HL-60/S4 treated with phorbol 12-myristate 13-acetate at 8.2 ng/mL for 4 days and 3 days (cell line): ENCODE measurements around the gene WSCD2.

Source experiments
- in situ Hi-C: fragments of 300-500 bp; cut with MboI; formaldehyde crosslinking; loops from 2 replicates; pipeline ENCODE4 v1.15.0; 2022; ENCODE audit warnings: low sequenced_read_pairs

The WSCD2 gene

DNA sequence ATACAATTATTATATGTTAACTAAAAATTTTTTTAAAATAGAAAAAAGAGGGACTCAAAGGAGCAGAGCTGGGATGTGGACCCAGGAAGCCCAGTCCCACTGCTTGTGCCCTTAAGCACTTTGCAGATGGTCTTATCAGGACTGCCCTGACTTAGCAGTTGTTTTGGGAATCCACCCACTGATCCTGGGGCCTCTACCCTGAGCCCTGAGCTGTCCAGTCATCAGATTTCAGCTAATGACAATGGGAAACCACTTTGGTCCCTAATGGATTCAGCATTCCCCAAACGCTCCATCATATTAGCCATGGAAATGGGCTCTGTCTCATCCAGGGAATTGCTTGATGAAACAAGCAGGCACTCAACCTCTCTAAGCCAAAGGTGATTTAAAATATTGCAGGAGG, 22.5 kb upstream of the WSCD2 start:
- in situ Hi-C loops: no loop called here

GRCh38 chr12:108107293-108107692, 21.8 kb upstream of the WSCD2 start:
- in situ Hi-C loops: no loop called here

GRCh38 chr12:108109504-108109903, 19.6 kb upstream of the WSCD2 start:
- in situ Hi-C loops: no loop called here

DNA sequence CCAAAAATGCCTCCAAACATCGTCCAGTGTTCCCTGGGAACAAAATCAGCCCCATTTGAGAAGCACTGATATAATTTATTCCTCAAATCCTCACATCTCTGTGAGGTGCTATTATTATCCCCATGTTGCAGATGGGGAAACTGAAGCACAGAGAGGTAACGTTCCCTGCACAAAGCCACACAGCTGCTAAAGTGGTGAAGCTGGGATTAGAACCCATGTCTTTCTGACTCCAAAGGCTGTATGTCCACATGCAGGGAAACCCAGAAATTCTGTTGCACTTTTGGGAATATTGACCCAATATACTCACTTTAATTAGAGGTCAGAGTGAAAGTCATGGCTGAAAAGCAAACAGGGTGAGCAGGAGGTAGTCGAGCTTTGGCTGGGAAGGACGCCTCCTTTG, 19.1 kb upstream of the WSCD2 start:
- in situ Hi-C loops: no loop called here

DNA sequence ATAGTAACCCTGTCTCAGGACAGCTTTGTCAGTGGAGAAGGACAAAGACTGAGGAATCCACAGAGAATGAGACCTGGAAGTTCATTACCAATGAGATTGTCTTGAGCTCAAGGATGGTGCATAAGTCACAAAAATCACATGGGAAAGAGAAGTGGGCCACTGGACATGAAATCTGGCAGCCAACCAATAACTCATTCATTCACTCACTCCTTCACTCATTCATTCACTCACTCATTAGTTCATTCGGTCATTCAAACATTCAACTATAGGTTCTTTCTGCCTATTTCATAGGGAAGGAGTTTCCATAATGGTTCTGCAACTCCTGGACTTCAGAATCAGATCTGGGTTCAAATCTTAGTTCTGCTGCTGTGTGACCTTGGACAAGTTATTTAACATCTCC, 18.2 kb upstream of the WSCD2 start:
- in situ Hi-C loops: no loop called here

- in situ Hi-C loops: no loop called here
Measured at GRCh38 chr12:108112832-108113556, 16.1 kb upstream of the WSCD2 start.

GRCh38 chr12:108115123-108116121, 13.7 kb upstream of the WSCD2 start:
- in situ Hi-C loops: no loop called here

DNA sequence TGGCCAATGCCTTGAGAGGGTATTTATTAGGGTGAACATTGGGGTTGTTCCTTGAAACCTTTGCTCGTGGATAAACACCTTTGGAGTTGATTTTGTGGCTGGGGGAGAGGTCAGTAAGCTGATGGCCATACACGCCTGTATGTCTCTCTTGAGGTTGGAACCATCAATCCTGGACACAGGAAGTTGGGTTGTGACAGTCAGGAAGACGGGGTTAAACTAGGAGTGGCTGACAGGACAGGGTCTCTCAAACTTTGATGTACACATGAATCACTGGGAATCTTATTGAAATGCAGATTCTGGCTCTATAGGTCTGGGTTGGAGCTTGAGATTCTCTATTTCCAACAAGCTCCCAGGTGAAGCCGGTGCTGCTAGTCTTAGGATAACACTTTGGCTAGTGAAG, 12.8 kb upstream of the WSCD2 start:
- in situ Hi-C loops: no loop called here

- in situ Hi-C loops: no loop called here
Measured at GRCh38 chr12:108116699-108117098, 12.4 kb upstream of the WSCD2 start.

DNA sequence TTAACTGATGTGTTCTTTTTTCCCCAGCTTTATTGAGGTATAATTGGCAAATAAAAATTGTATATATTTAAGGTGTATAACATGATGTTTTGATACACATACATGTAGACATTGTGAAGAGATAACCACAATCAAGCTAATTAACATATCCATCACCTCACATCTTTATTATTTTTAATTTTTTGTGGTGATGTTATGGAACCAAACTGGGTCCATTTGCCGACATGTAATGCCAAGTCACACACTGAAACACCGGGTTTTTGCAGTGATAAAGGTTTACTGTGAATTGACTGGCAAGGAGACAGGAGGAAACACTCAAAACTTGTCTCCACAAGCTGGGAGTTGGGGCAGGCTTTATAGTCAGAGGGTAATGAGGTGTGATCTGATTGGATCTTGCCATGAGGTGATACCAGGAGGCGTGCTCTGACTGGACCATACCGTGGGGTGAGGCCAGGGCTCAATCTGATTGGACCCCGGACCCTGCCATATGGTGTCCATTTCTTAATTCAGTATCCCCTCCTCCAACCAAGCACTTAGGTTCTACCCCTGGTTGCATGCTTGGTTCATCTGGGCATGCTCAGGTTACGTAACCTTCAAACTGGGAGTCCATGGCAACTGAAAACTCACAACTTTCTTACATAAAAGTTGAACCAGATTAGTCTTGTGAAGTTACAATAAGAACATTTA, 11.8 kb upstream of the WSCD2 start:
- in situ Hi-C loops: no loop called here

- in situ Hi-C loops: no loop called here
Measured at GRCh38 chr12:108117902-108118301, 11.2 kb upstream of the WSCD2 start.

- in situ Hi-C loops: no loop called here
Measured at GRCh38 chr12:108119126-108119973, 9.7 kb upstream of the WSCD2 start.

DNA sequence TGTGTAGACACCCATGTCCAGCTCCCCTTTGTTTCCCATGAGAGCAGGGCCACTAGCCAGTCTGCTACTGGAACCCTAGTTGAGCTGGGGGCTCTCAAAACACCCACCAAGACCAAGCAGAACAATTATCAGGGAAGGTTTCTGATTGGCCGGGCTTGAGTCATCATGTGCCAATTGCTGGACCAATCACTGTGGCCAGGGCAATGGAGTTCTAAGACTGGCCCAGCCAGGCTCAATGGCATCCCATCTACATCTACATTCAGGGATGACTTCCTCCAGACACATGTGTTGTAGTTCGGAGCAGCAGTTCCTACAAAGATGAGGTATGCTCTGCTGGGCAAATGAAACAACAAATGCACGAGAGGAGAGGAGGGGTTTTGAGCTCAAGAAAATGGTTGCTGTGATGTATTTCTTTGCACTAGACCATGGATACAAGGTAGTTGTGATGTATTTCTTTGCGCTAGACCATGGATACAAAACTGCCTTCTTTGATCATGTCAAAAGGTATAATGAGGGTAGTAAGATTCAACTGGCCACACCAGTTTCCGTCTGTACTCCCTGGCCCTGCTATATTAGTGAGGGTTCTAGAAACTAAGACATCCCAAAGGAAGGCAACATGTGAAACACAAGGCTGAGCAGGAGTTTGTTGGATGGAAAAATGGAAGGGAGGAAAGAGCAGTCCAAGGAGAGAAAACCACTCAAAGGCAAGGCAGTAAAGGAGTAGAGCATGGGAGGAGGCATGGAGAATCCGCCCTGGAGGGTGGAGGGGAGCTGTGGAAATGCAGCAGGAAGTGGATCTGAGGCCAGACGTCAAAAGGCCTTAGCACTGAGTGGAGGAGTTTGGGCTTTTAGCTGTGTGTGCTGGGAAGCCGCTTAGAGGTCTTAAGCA, 8.9 kb upstream of the WSCD2 start:
- in situ Hi-C loops: no loop called here

DNA sequence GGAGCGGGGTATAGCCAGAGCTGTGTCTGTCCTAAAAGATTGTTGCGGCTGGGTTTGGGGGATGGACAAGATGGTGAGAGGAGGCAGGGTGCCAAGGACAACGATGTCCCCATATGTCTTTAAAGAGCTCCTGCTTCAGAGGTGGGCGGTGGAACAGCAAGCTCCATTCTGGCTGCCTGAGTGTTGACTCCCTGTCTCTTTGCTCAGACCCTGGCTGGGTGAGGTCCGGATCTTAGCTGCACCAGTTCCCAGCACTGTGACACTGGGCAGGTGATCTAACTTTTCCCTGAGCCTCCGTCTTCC, 8.3 kb upstream of the WSCD2 start:
- in situ Hi-C loops: no loop called here

GRCh38 chr12:108121320-108121719, 7.8 kb upstream of the WSCD2 start:
- in situ Hi-C loops: no loop called here

- in situ Hi-C loops: no loop called here
Measured at GRCh38 chr12:108121728-108122471, 7.2 kb upstream of the WSCD2 start.

DNA sequence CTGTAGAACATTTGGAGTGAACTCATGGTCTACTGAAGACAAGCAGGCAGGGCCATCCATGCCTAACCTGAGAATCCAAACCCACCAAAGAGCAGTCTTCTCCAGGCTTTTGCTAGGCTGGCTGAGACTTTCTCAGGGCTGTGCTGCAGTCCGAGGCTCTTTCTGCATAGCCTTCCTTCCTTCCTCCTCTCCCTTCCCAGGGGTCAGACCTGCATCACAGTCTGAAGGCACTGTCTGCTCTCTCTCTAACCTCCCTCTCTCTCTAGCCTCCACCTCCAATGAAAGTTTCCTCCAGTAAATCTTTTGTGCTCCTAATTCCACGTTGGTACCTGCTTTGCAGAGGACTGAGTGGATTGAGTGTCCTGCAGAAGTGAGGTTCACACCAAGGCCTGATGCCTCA, 6.4 kb upstream of the WSCD2 start:
- in situ Hi-C loops: no loop called here

DNA sequence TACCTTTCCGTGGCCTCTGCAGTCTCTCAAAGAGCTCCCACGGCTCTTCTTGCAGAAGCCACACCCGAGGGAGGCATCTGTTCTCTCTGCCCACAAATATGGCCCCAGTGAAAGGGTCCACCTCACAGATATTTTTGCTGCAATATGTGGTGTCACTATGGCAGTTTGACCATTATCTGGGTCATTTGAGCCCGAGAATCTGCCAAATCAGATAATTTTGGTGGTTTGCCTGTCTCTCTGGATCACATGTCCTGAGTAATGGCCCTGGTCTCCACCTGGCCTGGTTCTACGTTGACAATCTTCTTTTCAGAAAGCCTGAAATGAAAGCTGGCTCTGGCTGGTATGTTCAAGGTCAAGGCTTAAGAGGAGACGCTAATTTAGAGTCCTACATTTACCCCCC, 5.7 kb upstream of the WSCD2 start:
- in situ Hi-C loops: no loop called here

GRCh38 chr12:108125073-108125472, 4.0 kb upstream of the WSCD2 start:
- in situ Hi-C loops: no loop called here
